OCI-LY7 (cell line): Measurements from ENCODE around the gene DFFA. TPM values are rescaled to one million over a fixed set of nuclear protein-coding genes. Genes with fewer than 3 reads are reported as not detected.
"Not testable (repeated sequence)": the region's sequence is repeated elsewhere in the genome, so short reads cannot be mapped to it uniquely, and the experiment has no call there.

Experiments used
- BruUV-seq: library from RNA; stranded (reverse); fragments of 400-500 nt; replicated peaks from 2 replicates; lab custom pipeline; 2021; lab: Mats Ljungman, UMichigan
- CTCF ChIA-PET: fragments of 300-600 bp; sonication (Branson Sonifier 250); formaldehyde crosslinking; loops from one replicate; lab custom pipeline; 2022; ENCODE audit warnings: antibody characterized with exemption; ENCODE audit not compliant: unreplicated experiment; lab: Charles Lee
- POLR2A ChIA-PET: fragments of 300-600 bp; sonication (Branson Sonifier 250); formaldehyde crosslinking; loops from one replicate; lab custom pipeline; 2022; ENCODE audit warnings: antibody characterized with exemption; lab: Charles Lee
- DNase-seq: peaks from one replicate; pipeline ENCODE4 v3.0.0-alpha.2; 2015; ENCODE audit warnings: low spot score
- H2AFZ ChIP-seq: fragments of 200-600 bp; sonication (generic), shearing (Covaris generic); 2 replicates; pipeline ENCODE4 v1.6.1; 2014; ENCODE audit warnings: mild to moderate bottlenecking, antibody characterized with exemption, low read length, moderate library complexity
- H3K27ac ChIP-seq: fragments of 200-600 bp; sonication (generic); 2 replicates; pipeline ENCODE4 v1.5.1; 2014; ENCODE audit warnings: mixed run types, low read depth, mild to moderate bottlenecking, moderate library complexity, low read length, inconsistent platforms; ENCODE audit not compliant: poor library complexity, severe bottlenecking
- H3K36me3 ChIP-seq: fragments of 200-600 bp; sonication (generic); 2 replicates; pipeline ENCODE4 v1.6.1; 2014; ENCODE audit warnings: mild to moderate bottlenecking, antibody characterized with exemption, low read length, moderate library complexity, mixed read lengths; ENCODE audit not compliant: insufficient read depth
- H3K4me1 ChIP-seq: fragments of 200-600 bp; sonication (generic); 2 replicates; pipeline ENCODE4 v1.5.1; 2014; ENCODE audit warnings: mild to moderate bottlenecking, low read length; ENCODE audit not compliant: insufficient read depth, poor library complexity, severe bottlenecking
- H3K4me2 ChIP-seq: fragments of 200-600 bp; sonication (generic); 2 replicates; pipeline ENCODE4 v1.6.1; 2014; ENCODE audit warnings: mild to moderate bottlenecking, low read length
- H3K4me3 ChIP-seq: fragments of 200-600 bp; sonication (generic); 2 replicates; pipeline ENCODE4 v1.5.1; 2014; ENCODE audit warnings: mild to moderate bottlenecking, low read depth, low read length; ENCODE audit not compliant: poor library complexity, severe bottlenecking
- H3K79me2 ChIP-seq: fragments of 200-600 bp; sonication (generic); 2 replicates; pipeline ENCODE4 v1.6.1; 2016; ENCODE audit warnings: low read depth, mild to moderate bottlenecking, low read length, moderate library complexity, mixed read lengths; ENCODE audit not compliant: insufficient read depth
- H3K9me2 ChIP-seq: fragments of 200-600 bp; sonication (generic); 2 replicates; pipeline ENCODE4 v1.6.1; 2016; ENCODE audit warnings: mild to moderate bottlenecking, low read length, mixed read lengths; ENCODE audit not compliant: insufficient read depth
- H3K9me3 ChIP-seq: fragments of 200-600 bp; sonication (generic); 2 replicates; pipeline ENCODE4 v1.6.1; 2014; ENCODE audit warnings: mild to moderate bottlenecking, mixed run types, low read length, mixed read lengths
- H4K20me1 ChIP-seq: fragments of 200-600 bp; sonication (generic); 2 replicates; pipeline ENCODE4 v1.6.1; 2014; ENCODE audit warnings: mild to moderate bottlenecking, antibody characterized with exemption, low read length, moderate library complexity, mixed read lengths; ENCODE audit not compliant: insufficient read depth
- CTCF ChIP-seq: fragments of 200-600 bp; sonication (generic); conservative IDR thresholded peaks from 2 replicates; pipeline ENCODE4 v1.5.1; 2014; ENCODE audit warnings: mild to moderate bottlenecking, antibody characterized with exemption, low read length, moderate library complexity, mixed read lengths
- EZH2phosphoT487 ChIP-seq: fragments of 200-600 bp; sonication (generic); IDR thresholded peaks from 2 replicates; pipeline ENCODE4 v1.6.1; 2018; ENCODE audit warnings: low read depth, borderline replicate concordance, mild to moderate bottlenecking, mixed run types, antibody characterized with exemption, low read length, moderate library complexity, mixed read lengths
- intact Hi-C: fragments of 100-400 bp; cut with micrococcal nuclease; formaldehyde crosslinking; loops from one replicate; pipeline ENCODE4 v1.10.0; 2022; ENCODE audit not compliant: unreplicated experiment
- total RNA-seq, 2 experiments: library from RNA; depleted of rRNA in 1 of 2; stranded (reverse); fragments of >200 nt in 1 of 2; shearing (Covaris generic) in 1 of 2; gene quantifications; 2 replicates each; pipeline ENCODE4 v1.2.3, GENCODE V29; 2014 to 2022

DFFA gene
- total RNA-seq, 2 experiments from 2014 or later = 64.6 to 79.0 TPM

GRCh38 chr1:10508511-10508951 is 36.2 kb upstream of the DFFA start:
- BruUV-seq = no TSS peak
- Histone ChIP-seq H3K79me2 (no peaks in the 10 kb centered on the region), H3K4me1 (peaks cover 4% of the 10 kb centered on the region), H4K20me1 (peaks cover 5% of the 10 kb centered on the region; the same call in 1 of the 2 replicates), H3K36me3 (no peaks in the 10 kb centered on the region), H3K27ac (no peak overlapping the region), H3K9me3 (no peaks in the 10 kb centered on the region), H3K4me2 (no peak overlapping the region), H3K9me2 (no peaks in the 10 kb centered on the region), H3K4me3 (no peak overlapping the region), H2AFZ (no peak overlapping the region)
- DNase-seq = no peak
- intact Hi-C loops = loop anchor here (5.0 kb wide), 1 partner anchor 359 kb away; no protein-coding TSS in a partner anchor
- TF ChIP-seq CTCF (no peak), EZH2phosphoT487 (no peak)
- ChIA-PET CTCF (no interaction called here), POLR2A (interaction anchor here (1.0 kb wide), 1 partner anchor 17 kb away, joined by 4 read pairs; no protein-coding TSS in a partner anchor)

- peak; percentile 89 for TF ChIP-seq CTCF
- no peak for TF ChIP-seq EZH2phosphoT487
- ChIA-PET POLR2A (interaction anchor here (0.6 kb wide), 1 partner anchor 468 kb away, joined by 3 read pairs; no protein-coding TSS in a partner anchor), CTCF (interaction anchor here (0.8 to 1.4 kb wide), 2 partner anchors 8 to 307 kb away, joined by 4 to 5 read pairs; no protein-coding TSS in a partner anchor)
- no peak overlapping the region for H2AFZ ChIP-seq
- no peaks in the 10 kb centered on the region for H3K9me2 ChIP-seq
- H3K4me3 ChIP-seq = no peak overlapping the region
- no TSS peak for BruUV-seq
- H3K9me3 ChIP-seq = no peaks in the 10 kb centered on the region
- H3K4me2 ChIP-seq = no peak overlapping the region
- H4K20me1 ChIP-seq = 0 out of 2 replicates have a peak, but pooled peaks cover 5% of the 10 kb centered on the region
- DNase-seq = peak; percentile 61
- no peaks in the 10 kb centered on the region for H3K79me2 ChIP-seq
- H3K4me1 ChIP-seq = peaks cover 4% of the 10 kb centered on the region
- H3K36me3 ChIP-seq = no peaks in the 10 kb centered on the region
- intact Hi-C loops = loop anchor here (5.0 kb wide), 1 partner anchor 360 kb away; no protein-coding TSS in a partner anchor
- H3K27ac ChIP-seq = no peak overlapping the region
Measured at GRCh38 chr1:10507111-10507879, 35.0 kb upstream of the DFFA start.

DNA sequence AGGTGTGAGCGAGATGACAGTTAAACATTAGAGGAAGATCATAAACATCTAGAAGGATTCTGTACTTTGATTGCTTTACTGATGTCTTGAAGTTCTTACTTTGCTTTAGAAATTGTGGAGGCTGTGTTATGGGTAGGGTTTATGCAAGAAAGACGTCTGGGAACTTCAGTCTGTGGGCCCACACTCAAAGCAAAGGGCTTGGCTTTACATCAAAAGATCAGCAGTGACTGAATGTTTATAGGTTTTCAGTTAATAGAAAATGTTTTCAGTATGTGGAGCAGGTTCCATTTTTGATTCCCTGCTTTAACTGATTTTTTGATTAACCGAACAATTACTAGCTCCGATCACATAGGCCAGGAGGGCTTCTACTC is 34.3 kb upstream of the DFFA start:
- ChIA-PET CTCF (interaction anchor here (0.8 to 1.4 kb wide), 2 partner anchors 8 to 307 kb away, joined by 4 to 5 read pairs; no protein-coding TSS in a partner anchor), POLR2A (no interaction called here)
- no peak overlapping the region for H3K4me2 ChIP-seq
- no peaks in the 10 kb centered on the region for H3K36me3 ChIP-seq
- peaks cover 4% of the 10 kb centered on the region for H3K4me1 ChIP-seq
- no peaks in the 10 kb centered on the region for H3K79me2 ChIP-seq
- H2AFZ ChIP-seq = no peak overlapping the region
- H3K4me3 ChIP-seq = no peak overlapping the region
- no peaks in the 10 kb centered on the region for H3K9me2 ChIP-seq
- H4K20me1 ChIP-seq = 0 out of 2 replicates have a peak, but pooled peaks cover 5% of the 10 kb centered on the region
- no peak for TF ChIP-seq CTCF
- TF ChIP-seq EZH2phosphoT487 = no peak
- H3K9me3 ChIP-seq = no peaks in the 10 kb centered on the region
- intact Hi-C loops = loop anchor here (5.0 kb wide), 1 partner anchor 361 kb away; no protein-coding TSS in a partner anchor
- DNase-seq = no peak
- no peak overlapping the region for H3K27ac ChIP-seq
- BruUV-seq = no TSS peak

GRCh38 chr1:10506046-10506676 is 33.8 kb upstream of the DFFA start:
- DNase-seq, H3K9me3 ChIP-seq, H4K20me1 ChIP-seq, H3K4me2 ChIP-seq, CTCF ChIA-PET, BruUV-seq, POLR2A ChIA-PET, H3K9me2 ChIP-seq, H3K4me1 ChIP-seq, H3K79me2 ChIP-seq, H3K27ac ChIP-seq, H3K36me3 ChIP-seq, H3K4me3 ChIP-seq, H2AFZ ChIP-seq: not testable (repeated sequence)
- intact Hi-C loops = loop anchor here (5.0 kb wide), 1 partner anchor 361 kb away; no protein-coding TSS in a partner anchor
